ENCODE measurements around the gene ARL6.

DNA sequence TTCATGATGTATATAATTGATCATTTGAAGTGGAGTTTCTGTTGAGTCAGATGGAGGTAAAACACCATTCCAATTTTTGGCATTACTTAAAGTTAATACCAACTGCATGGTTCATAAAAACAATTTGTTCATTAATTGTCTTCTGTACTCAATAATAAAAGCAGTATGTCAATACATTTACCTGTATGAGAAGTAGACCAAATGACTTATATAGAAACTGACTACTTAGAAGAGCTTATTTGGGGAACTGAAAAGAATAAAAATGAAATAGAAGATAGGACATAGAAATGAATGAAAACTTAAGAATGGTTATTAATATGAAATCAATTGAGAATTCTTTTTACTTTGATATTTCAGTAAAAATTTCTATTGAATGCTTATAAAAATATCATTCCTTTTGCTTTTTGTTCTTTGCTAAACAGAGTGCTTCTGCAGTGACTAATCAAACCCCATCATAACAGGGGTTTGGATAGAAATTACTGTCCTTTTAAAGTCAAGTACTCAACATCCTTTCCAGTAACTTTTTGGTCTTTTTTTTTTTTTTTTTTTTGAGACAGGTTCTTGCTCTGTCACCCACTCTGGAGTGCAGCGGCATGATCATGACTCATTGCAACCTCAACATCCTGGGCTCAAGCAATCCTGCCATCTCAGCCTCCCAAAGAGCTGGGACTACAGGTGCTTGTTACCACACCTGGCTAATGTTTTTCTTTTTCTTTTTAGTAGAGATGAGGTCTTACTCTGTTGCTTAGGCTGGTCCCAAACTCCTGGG is 50.8 kb downstream of the ARL6 start:
- TF ChIP-seq NR2C2 (CRISPR knock-in tag; IDR thresholded peaks at IDR 0.05) (no peak), NR2C2 (tag; IDR thresholded peaks at IDR 0.05) (no peak), DNMT1 (IDR thresholded peaks at IDR 0.05) (no peak), CTCF (IDR thresholded peaks at IDR 0.05 in 2 of 3, conservative IDR thresholded peaks at IDR 0.05 in 1 of 3; ENCODE audit: insufficient read depth in 2 of 3, low read depth in 1 of 3, low read length in 3 of 3) (no peak), PHF8 (IDR thresholded peaks at IDR 0.05; ENCODE audit: borderline replicate concordance, low read length) (no peak), NFE2L1 (tag; IDR thresholded peaks at IDR 0.05; ENCODE audit: borderline replicate concordance, low read depth) (no peak), DPF2 (IDR thresholded peaks at IDR 0.05) (no peak), ZNF311 (CRISPR knock-in tag; IDR thresholded peaks at IDR 0.05) (no peak), ZNF12 (CRISPR knock-in tag; IDR thresholded peaks at IDR 0.05) (no peak), SPI1 (IDR thresholded peaks at IDR 0.05; ENCODE audit: borderline replicate concordance, low read depth, low read length) (no peak)
- TF ChIP-seq, protein P1, sequence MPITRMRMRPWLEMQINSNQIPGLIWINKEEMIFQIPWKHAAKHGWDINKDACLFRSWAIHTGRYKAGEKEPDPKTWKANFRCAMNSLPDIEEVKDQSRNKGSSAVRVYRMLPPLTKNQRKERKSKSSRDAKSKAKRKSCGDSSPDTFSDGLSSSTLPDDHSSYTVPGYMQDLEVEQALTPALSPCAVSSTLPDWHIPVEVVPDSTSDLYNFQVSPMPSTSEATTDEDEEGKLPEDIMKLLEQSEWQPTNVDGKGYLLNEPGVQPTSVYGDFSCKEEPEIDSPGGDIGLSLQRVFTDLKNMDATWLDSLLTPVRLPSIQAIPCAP (CRISPR knock-in tag; IDR thresholded peaks at IDR 0.05; ENCODE audit: borderline replicate concordance), result no peak
